H1 (cell line): ENCODE results near the gene METTL25B. TPM values are rescaled to one million over a fixed set of nuclear protein-coding genes. Genes with fewer than 3 reads are reported as not detected.

Experiments used
- CTCF ChIA-PET: fragments of 300-600 bp; sonication (Branson Sonifier 250); formaldehyde crosslinking; loops from one replicate; lab custom pipeline; 2021; ENCODE audit not compliant: partially characterized antibody; lab: Charles Lee
- POLR2A ChIA-PET: fragments of 300-600 bp; sonication (Branson Sonifier 250); formaldehyde crosslinking; loops from one replicate; lab custom pipeline; 2021; ENCODE audit warnings: inconsistent platforms; ENCODE audit not compliant: partially characterized antibody; lab: Charles Lee
- DNase-seq, 2 experiments: peaks; one replicate each; pipeline versions ENCODE4 v3.0.0 to v3.0.0-alpha.2; 2010 to 2022; ENCODE audit warnings: low spot score in 2 of 2, low read depth in 1 of 2, mixed read lengths in 1 of 2
- FAIRE-seq: peaks from 2 replicates; lab custom pipeline; 2011; peaks lifted over from hg19 to GRCh38; lab: Jason Lieb, UNC
- H2AFZ ChIP-seq: 2 replicates; pipeline ENCODE4 v1.8.1; 2012; ENCODE audit warnings: low read length, inconsistent platforms
- H2AK5ac ChIP-seq: 2 replicates; pipeline ENCODE4 v1.6.1; 2013; ENCODE audit warnings: low read depth, low read length
- H2BK120ac ChIP-seq: replicated peaks from 2 replicates; pipeline ENCODE3; 2013; ENCODE audit warnings: low read depth, low read length, inconsistent platforms
- H2BK12ac ChIP-seq: 2 replicates; pipeline ENCODE4 v1.6.1; 2013; ENCODE audit warnings: low read depth, low read length
- H2BK15ac ChIP-seq: 2 replicates; pipeline ENCODE4 v1.6.1; 2013; ENCODE audit warnings: low read length
- H2BK20ac ChIP-seq: 2 replicates; pipeline ENCODE4 v1.6.1; 2013; ENCODE audit warnings: low read length
- H2BK5ac ChIP-seq: 2 replicates; pipeline ENCODE4 v1.6.1; 2013; ENCODE audit warnings: low read depth, low read length
- H3K14ac ChIP-seq: 2 replicates; pipeline ENCODE4 v1.6.1; 2013; ENCODE audit warnings: inconsistent platforms; ENCODE audit not compliant: insufficient read length
- H3K18ac ChIP-seq: 2 replicates; pipeline ENCODE4 v1.6.1; 2013; ENCODE audit warnings: low read length; ENCODE audit errors: extremely low read depth
- H3K23ac ChIP-seq: 2 replicates; pipeline ENCODE4 v1.6.1; 2013; ENCODE audit warnings: inconsistent platforms; ENCODE audit not compliant: insufficient read length
- H3K23me2 ChIP-seq: 2 replicates; pipeline ENCODE4 v1.6.1; 2013; ENCODE audit warnings: low read depth, low read length
- H3K27ac ChIP-seq: 2 replicates; pipeline ENCODE4 v1.6.1; 2011; ENCODE audit warnings: low read depth, low read length, inconsistent platforms
- H3K27me3 ChIP-seq, 4 experiments: replicated peaks in 1 of 4; 1 replicate in 1 of 4; 2 replicates in 3 of 4; pipeline versions ENCODE4 v1.6.1 to v1.8.1; 2011 to 2013; ENCODE audit warnings: low read length in 3 of 4, mild to moderate bottlenecking in 3 of 4, inconsistent platforms in 2 of 4, mixed read lengths in 2 of 4, moderate library complexity in 1 of 4; ENCODE audit not compliant: control insufficient read depth in 3 of 4, insufficient read depth in 3 of 4; ENCODE audit errors: extremely low read depth in 1 of 4
- H3K36me3 ChIP-seq, 4 experiments: 2 replicates each; pipeline versions ENCODE4 v1.6.1 to v1.8.1; 2011 to 2013; ENCODE audit warnings: mild to moderate bottlenecking in 4 of 4, low read length in 3 of 4, moderate library complexity in 2 of 4, control low read depth in 1 of 4, inconsistent platforms in 1 of 4; ENCODE audit not compliant: insufficient read depth in 4 of 4, control insufficient read depth in 2 of 4
- H3K4ac ChIP-seq: replicated peaks from 2 replicates; pipeline ENCODE3; 2013; ENCODE audit warnings: low read length, low read depth, mixed read lengths, inconsistent platforms; ENCODE audit not compliant: insufficient read length
- H3K4me1 ChIP-seq, 4 experiments: replicated peaks in 1 of 4; 1 replicate in 1 of 4; 2 replicates in 3 of 4; pipeline versions ENCODE4 v1.6.1 to v1.8.1; 2011 to 2013; ENCODE audit warnings: low read length in 3 of 4, inconsistent platforms in 2 of 4, mixed read lengths in 1 of 4; ENCODE audit not compliant: insufficient read depth in 4 of 4, control insufficient read depth in 3 of 4
- H3K4me2 ChIP-seq, 2 experiments: 2 replicates each; pipeline versions ENCODE4 v1.6.1 to v1.8.1; 2011 to 2013; ENCODE audit warnings: low read depth in 2 of 2, low read length in 2 of 2, control low read depth in 1 of 2, inconsistent platforms in 1 of 2, mild to moderate bottlenecking in 1 of 2; ENCODE audit not compliant: insufficient read depth in 1 of 2
- H3K4me3 ChIP-seq, 4 experiments: fragments of 200-600, 300-600 bp in 1 of 4; sonication (generic), shearing (Covaris generic), sonication (Bioruptor Twin) in 1 of 4; 2 replicates each; pipeline versions ENCODE4 v1.5.1 to v1.8.1; 2011 to 2016; ENCODE audit warnings: low read length in 4 of 4, low read depth in 3 of 4, control low read depth in 2 of 4, inconsistent platforms in 2 of 4, mild to moderate bottlenecking in 2 of 4, mixed read lengths in 1 of 4, moderate library complexity in 1 of 4; ENCODE audit not compliant: insufficient read depth in 2 of 4; ENCODE audit errors: extremely low read depth in 1 of 4
- H3K56ac ChIP-seq: replicated peaks from 2 replicates; pipeline ENCODE3; 2013; ENCODE audit warnings: low read depth, mild to moderate bottlenecking, mixed read lengths, low read length, inconsistent platforms; ENCODE audit not compliant: insufficient read length
- H3K79me1 ChIP-seq: 2 replicates; pipeline ENCODE4 v1.6.1; 2013; ENCODE audit warnings: low read depth, low read length, control low read depth
- H3K79me2 ChIP-seq, 2 experiments: 2 replicates each; pipeline versions ENCODE4 v1.6.1 to v1.8.1; 2012 to 2013; ENCODE audit warnings: low read length in 2 of 2, mild to moderate bottlenecking in 2 of 2, inconsistent platforms in 1 of 2; ENCODE audit not compliant: insufficient read depth in 2 of 2, control insufficient read depth in 1 of 2
- H3K9ac ChIP-seq, 4 experiments: replicated peaks in 1 of 4; 1 replicate in 1 of 4; 2 replicates in 3 of 4; pipeline versions ENCODE4 v1.6.1 to v1.8.1; 2011 to 2013; ENCODE audit warnings: low read depth in 3 of 4, low read length in 3 of 4, control low read depth in 2 of 4, mild to moderate bottlenecking in 2 of 4, moderate library complexity in 2 of 4, inconsistent platforms in 1 of 4; ENCODE audit errors: extremely low read depth in 1 of 4
- H3K9me3 ChIP-seq, 2 experiments: 2 replicates each; pipeline versions ENCODE4 v1.6.1 to v1.8.1; 2012 to 2013; ENCODE audit warnings: mild to moderate bottlenecking in 2 of 2, moderate library complexity in 2 of 2, control low read depth in 1 of 2, inconsistent platforms in 1 of 2, low read depth in 1 of 2, low read length in 1 of 2, mixed read lengths in 1 of 2; ENCODE audit not compliant: insufficient read depth in 2 of 2
- H4K20me1 ChIP-seq, 2 experiments: replicated peaks in 1 of 2; 2 replicates each; pipeline versions ENCODE3 to v1.8.1; 2011 to 2013; ENCODE audit warnings: inconsistent platforms in 2 of 2, low read length in 2 of 2, mild to moderate bottlenecking in 1 of 2; ENCODE audit not compliant: insufficient read depth in 2 of 2, control insufficient read depth in 1 of 2
- H4K5ac ChIP-seq: 2 replicates; pipeline ENCODE4 v1.6.1; 2013; ENCODE audit warnings: low read length, low read depth, mixed read lengths, inconsistent platforms; ENCODE audit not compliant: insufficient read length
- H4K8ac ChIP-seq: 2 replicates; pipeline ENCODE4 v1.8.0; 2013; ENCODE audit warnings: mild to moderate bottlenecking, moderate library complexity, low read length, inconsistent platforms; ENCODE audit not compliant: insufficient read depth; ENCODE audit errors: extremely low read depth
- H4K91ac ChIP-seq: replicated peaks from 2 replicates; pipeline ENCODE3; 2013; ENCODE audit warnings: low read length, mixed read lengths, inconsistent platforms; ENCODE audit not compliant: insufficient read length
- ASH2L ChIP-seq: fragments of 200-600, 300-600 bp; sonication (generic); IDR thresholded peaks from one replicate; pipeline ENCODE4 v1.7.1; 2017; ENCODE audit warnings: low read length
- EZH2 ChIP-seq: fragments of 200-600 bp; sonication (generic); IDR thresholded peaks from 2 replicates; pipeline ENCODE4 v1.7.1; 2012; ENCODE audit warnings: low read depth, mild to moderate bottlenecking, moderate library complexity, low read length, inconsistent platforms; ENCODE audit not compliant: severe bottlenecking
- MAFK ChIP-seq: IDR thresholded peaks from 2 replicates; pipeline ENCODE4 v1.6.1; 2012; ENCODE audit warnings: low read depth, mild to moderate bottlenecking, improper control_type of control experiment, low read length
- SIN3A ChIP-seq, 2 experiments: IDR thresholded peaks in 1 of 2; conservative IDR thresholded peaks in 1 of 2; 2 replicates each; pipeline ENCODE4 v1.6.1; 2011 to 2012; ENCODE audit warnings: low read length in 2 of 2, improper control_type of control experiment in 1 of 2, low read depth in 1 of 2, mild to moderate bottlenecking in 1 of 2
- WGBS, 2 experiments: shearing (Covaris generic) in 1 of 2; methylation state at CpG; one replicate each; pipeline versions ENCODE4 v1.1.6 to v1.1.7; 2013 to 2015; ENCODE audit warnings: low lambda C conversion rate in 2 of 2, mixed read lengths in 2 of 2, inconsistent platforms in 1 of 2, low coverage in 1 of 2, missing lambda C conversion rate in 1 of 2; ENCODE audit not compliant: insufficient replicate concordance in 2 of 2, insufficient coverage in 1 of 2, insufficient read length in 1 of 2; ENCODE audit errors: extremely low coverage in 1 of 2, missing lambda C conversion rate in 1 of 2; 5-methylcytosine and 5-hydroxymethylcytosine counted together
- polyA plus RNA-seq, 7 experiments: library from polyadenylated mRNA; depleted of rRNA in 3 of 7; stranded (reverse) in 5 of 7; unstranded in 2 of 7; fragments of >200 nt in 5 of 7; fragments of 200-250 nt in 2 of 7; gene quantifications; 1 replicate in 5 of 7; 2 replicates in 1 of 7; 4 replicates in 1 of 7; pipeline versions ENCODE4 v1.2.1 to v1.2.3, GENCODE V29; 2011 to 2013; ENCODE audit warnings: missing spikeins in 2 of 7, mixed read lengths in 2 of 7
- total RNA-seq: library from RNA; stranded (reverse); fragmentation: NEBNext Ultra II Directional; extraction: Animal tissue kit (Norgen Biotek cat#: 25700); gene quantifications from 2 replicates; pipeline ENCODE4 v1.2.1, GENCODE V29; 2021

Gene METTL25B
- total and polyA plus RNA-seq, 2 of the 8 experiments (the other 6 are each of a cell fraction or from before 2014, with no cell fraction given): 28.4 to 30.1 TPM

GRCh38 chr1:156681196-156681960 is 46.9 kb upstream of the METTL25B start:
- no peak for FAIRE-seq
- WGBS, 2 experiments: 93% methylated on average over 8 of the region's 8 CpGs; no CpG with 5 or more reads in 1 of the 2 experiments

More at GRCh38 chr1:156681196-156681960, 46.9 kb upstream of the METTL25B start:
- H3K18ac ChIP-seq: no peak overlapping the region
- H4K20me1 ChIP-seq: no peaks in the 10 kb centered on the region
- H3K23me2 ChIP-seq: peaks cover 5% of the 10 kb centered on the region; the same call in 1 of the 2 replicates
- ChIA-PET CTCF (interaction anchor here (0.9 to 66.0 kb wide), 14 partner anchors 6 to 267 kb away, joined by 3 to 4284 read pairs (median 6); partner anchors contain the start of genes BCAN, CRABP2, HAPLN2 and ISG20L2), POLR2A (interaction anchor here (0.6 to 13.8 kb wide), 9 partner anchors 11 to 87 kb away, joined by 3 to 419 read pairs (median 6); no protein-coding TSS in a partner anchor)
- no peak overlapping the region for H2BK120ac ChIP-seq
- H3K27ac ChIP-seq: no peak overlapping the region
- H3K56ac ChIP-seq: no peak overlapping the region
- H4K5ac ChIP-seq: no peak overlapping the region
- no peak overlapping the region for H4K91ac ChIP-seq
- TF ChIP-seq MAFK (no peak), EZH2 (no peak), SIN3A (conservative IDR thresholded peaks at IDR 0.05 in 1 of 2, IDR thresholded peaks at IDR 0.05 in 1 of 2; ENCODE audit: low read depth in 1 of 2, low read length in 2 of 2) (no peak), ASH2L (no peak)
- no peaks in the 10 kb centered on the region; a peak in 2 of 7 replicates for H3K27me3 ChIP-seq
- no peak overlapping the region for H3K4me2 ChIP-seq
- H3K4me1 ChIP-seq: peaks cover 0 to 12% (median 3%) of the 10 kb centered on the region in 4 experiments; a peak in 5 of 7 replicates
- no peaks in the 10 kb centered on the region for H3K36me3 ChIP-seq
- H2BK20ac ChIP-seq: no peak overlapping the region
- no peak overlapping the region for H3K9ac ChIP-seq
- no peak overlapping the region for H2BK15ac ChIP-seq
- H2AFZ ChIP-seq: no peak overlapping the region; the same call in 1 of the 2 replicates
- H4K8ac ChIP-seq: no peak overlapping the region
- no peak overlapping the region; the same call in 1 of the 2 replicates for H2BK5ac ChIP-seq
- H3K23ac ChIP-seq: no peak overlapping the region
- H3K9me3 ChIP-seq: no peaks in the 10 kb centered on the region
- H3K79me2 ChIP-seq: peaks cover 4 to 8% of the 10 kb centered on the region in 2 experiments; a peak in 3 of 4 replicates
- DNase-seq: no peak
- peak overlapping the region; percentile 93; the same call in 1 of the 2 replicates for H2AK5ac ChIP-seq
- no peak overlapping the region for H3K4ac ChIP-seq
- H2BK12ac ChIP-seq: 0 out of 2 replicates have a peak overlapping the region, but pooled peaks have one; percentile 68
- H3K14ac ChIP-seq: no peak overlapping the region
- H3K79me1 ChIP-seq: no peaks in the 10 kb centered on the region
- no peak overlapping the region for H3K4me3 ChIP-seq
